Smooth muscle cell of the brain vasculature (primary cell): Measurements from ENCODE around the gene IFITM1.
"Not testable (repeated sequence)": the region's sequence is repeated elsewhere in the genome, so short reads cannot be mapped to it uniquely, and the experiment has no call there.

Source experiments
- DNase-seq: peaks from one replicate; pipeline ENCODE4 v3.0.0-alpha.2; 2012; ENCODE audit warnings: low read depth, low spot score

Gene IFITM1

GRCh38 chr11:293852-294661 lies 19.8 kb upstream of the IFITM1 start:
- DNase-seq: no peak

GRCh38 chr11:294780-295179 lies 19.1 kb upstream of the IFITM1 start:
- no peak for DNase-seq

- no peak for DNase-seq
These were observed 18.3 kb upstream of the IFITM1 start for GRCh38 chr11:295351-296170.

- DNase-seq: no peak
These were observed 17.4 kb upstream of the IFITM1 start for GRCh38 chr11:296171-297050.

GRCh38 chr11:297051-297585 lies 16.7 kb upstream of the IFITM1 start:
- no peak for DNase-seq

- DNase-seq: no peak
These were observed 16.0 kb upstream of the IFITM1 start for GRCh38 chr11:297586-298405.

- no peak for DNase-seq
These were observed 15.3 kb upstream of the IFITM1 start for GRCh38 chr11:298406-299065.

- DNase-seq: no peak
These were observed 14.6 kb upstream of the IFITM1 start, which contains the start of gene IFITM5 for GRCh38 chr11:299081-299891. Gene IFITM5 (minus strand): TSS chr11:299526. CDS start chr11:299490, 36 bp downstream.

- no peak for DNase-seq
These were observed 13.7 kb upstream of the IFITM1 start for GRCh38 chr11:299951-300735.

GRCh38 chr11:303363-303762 lies 10.5 kb upstream of the IFITM1 start:
- DNase-seq: no peak

GRCh38 chr11:304061-304506 lies 9.8 kb upstream of the IFITM1 start:
- no peak for DNase-seq

GRCh38 chr11:304915-305843 lies 8.7 kb upstream of the IFITM1 start:
- DNase-seq: no peak

GRCh38 chr11:305844-306211 lies 8.0 kb upstream of the IFITM1 start:
- DNase-seq: no peak

GRCh38 chr11:306645-307371 lies 7.0 kb upstream of the IFITM1 start:
- DNase-seq: no peak

GRCh38 chr11:307766-308708 lies 5.8 kb upstream of the IFITM1 start, which contains the start of gene IFITM2:
Gene IFITM2 (plus strand): TSS chr11:307816. CDS start chr11:308193, 377 bp downstream.
- DNase-seq: not testable (repeated sequence)
